Spleen (tissue), 13 donors: Measurements from ENCODE around the gene SOX8. TPM values are rescaled to one million over a fixed set of nuclear protein-coding genes. Genes with fewer than 3 reads are reported as not detected.

Experiments
- DNase-seq: peaks from one replicate; pipeline ENCODE4 v3.0.0-alpha.2; 2020
- H3K27ac ChIP-seq, 8 donors: fragments of 200-600 bp; sonication (generic) in 7 of 8; 1 replicate in 4 of 8; 2 replicates in 4 of 8; pipeline versions ENCODE4 v1.5.0 to v1.8.0; 2016 to 2021; ENCODE audit warnings: inconsistent platforms in 4 of 8, mild to moderate bottlenecking in 4 of 8, moderate library complexity in 1 of 8
- H3K27me3 ChIP-seq, 7 donors: fragments of 200-600 bp; sonication (generic) in 6 of 7; replicated peaks in 1 of 7; 1 replicate in 4 of 7; 2 replicates in 3 of 7; pipeline versions ENCODE4 v1.5.0 to v1.8.0; 2016 to 2021; ENCODE audit warnings: inconsistent platforms in 3 of 7, mild to moderate bottlenecking in 1 of 7
- H3K36me3 ChIP-seq, 6 donors: fragments of 200-600 bp; sonication (generic) in 5 of 6; 1 replicate in 4 of 6; 2 replicates in 2 of 6; pipeline versions ENCODE4 v1.5.0 to v1.8.0; 2016 to 2021; ENCODE audit warnings: inconsistent platforms in 2 of 6
- H3K4me1 ChIP-seq, 6 donors: fragments of 200-600 bp; sonication (generic) in 5 of 6; 1 replicate in 3 of 6; 2 replicates in 3 of 6; pipeline versions ENCODE4 v1.5.0 to v1.8.0; 2016 to 2021; ENCODE audit warnings: inconsistent platforms in 3 of 6
- H3K4me3 ChIP-seq, 8 donors: fragments of 200-600 bp; sonication (generic) in 7 of 8; 1 replicate in 4 of 8; 2 replicates in 4 of 8; pipeline versions ENCODE4 v1.5.0 to v1.8.0; 2016 to 2021; ENCODE audit warnings: inconsistent platforms in 4 of 8, mild to moderate bottlenecking in 4 of 8, moderate library complexity in 2 of 8
- H3K9me3 ChIP-seq, 8 donors: fragments of 200-600 bp; sonication (generic) in 7 of 8; 1 replicate in 4 of 8; 2 replicates in 4 of 8; pipeline versions ENCODE4 v1.5.0 to v1.8.0; 2016 to 2021; ENCODE audit warnings: inconsistent platforms in 4 of 8
- CTCF ChIP-seq, 11 experiments: fragments of 200-600 bp in 7 of 11; fragments of 450-650 bp in 4 of 11; sonication (generic) in 4 of 11; IDR thresholded peaks in 8 of 11; conservative IDR thresholded peaks in 3 of 11; 1 replicate in 7 of 11; 2 replicates in 4 of 11; pipeline versions ENCODE4 v1.4.0 to v1.8.0; 2016 to 2021; ENCODE audit warnings: antibody characterized with exemption in 11 of 11, inconsistent platforms in 4 of 11, mild to moderate bottlenecking in 1 of 11
- POLR2A ChIP-seq, 3 donors: fragments of 450-650 bp; IDR thresholded peaks; one replicate each; pipeline ENCODE4 v1.5.1; 2017; ENCODE audit warnings: antibody characterized with exemption in 3 of 3, mild to moderate bottlenecking in 1 of 3
- POLR2AphosphoS5 ChIP-seq, 3 donors: sonication (generic); formaldehyde crosslinking; IDR thresholded peaks; one replicate each; pipeline ENCODE4 v1.5.1; 2017; ENCODE audit warnings: antibody characterized with exemption in 3 of 3
- WGBS, 5 donors: extraction: QIAGEN DNeasy Blood & Tissue Kit in 3 of 5; methylation state at CpG; one replicate each; pipeline versions ENCODE4 v1.1.5 to v1.1.7; 2013 to 2018; 5-methylcytosine and 5-hydroxymethylcytosine counted together
- intact Hi-C: fragments of 100-400 bp; cut with DNase I; formaldehyde crosslinking; loops from one replicate; pipeline ENCODE4 v1.15.0; 2023; ENCODE audit warnings: low total_unique reads
- long read RNA-seq, 2 donors: transcript quantifications; one replicate each; lab custom pipeline, GENCODE V29; 2026
- polyA plus RNA-seq, 3 donors: library from polyadenylated mRNA; stranded (reverse); fragments of 200-250 nt; gene quantifications; one replicate each; pipeline ENCODE4 v1.2.1, GENCODE V29; 2013
- total RNA-seq, 7 donors: library from RNA; depleted of rRNA in 3 of 7; stranded (reverse); fragments of >200 nt in 3 of 7; fragmentation: NEBNext Ultra II Directional in 4 of 7; extraction: Animal tissue kit (Norgen Biotek cat#: 25700) in 4 of 7; gene quantifications; one replicate each; pipeline versions ENCODE4 v1.1.0 to v1.2.1, GENCODE V29; 2016 to 2021
- donor health status: healthy with polysubstance abuse.
- donor health status: DM: no; HTN: no; CAD: no; lungs with moderate emphysema.
- donor health status: DM: no; HTN: no; CAD: no.
- donor health status: Bipolar disorder and iron deficiency.
- donor health status: healthy.
- donor health status: DM: no; HTN: no; CAD: no.
- donor health status: DM: yes; HTN: yes; CAD: no.

Gene SOX8
- total RNA-seq (1 to 10 TPM in 6 of 7 donors, under 1 TPM in 1; 0.60 to 2.7 (median 1.6) TPM), polyA plus RNA-seq (1 to 10 TPM; 2.5 to 3.7 (median 2.7) TPM)
- long read RNA-seq, donor 1: 0 reads
- long read RNA-seq, donor 2: 0 reads

GRCh38 chr16:981695-982144, at the start of gene SOX8:
Gene SOX8 (plus strand): TSS chr16:981770. CDS start chr16:981923, 153 bp downstream.
- TF ChIP-seq POLR2AphosphoS5 (IDR thresholded peaks at IDR 0.05) (no peak), POLR2A (IDR thresholded peaks at IDR 0.05) (no peak), CTCF (IDR thresholded peaks at IDR 0.05 in 8 of 11, conservative IDR thresholded peaks at IDR 0.05 in 3 of 11) (no peak)
- intact Hi-C loops: no loop called here
- Histone ChIP-seq H3K27me3 (peaks cover 0 to 66% (median 29%) of the 10 kb centered on the region in 7 donors), H3K4me1 (peaks cover 14 to 55% (median 37%) of the 10 kb centered on the region in 6 donors), H3K4me3 (peak within 1 kb of the TSS; percentile 20 to 76 (median 53)), H3K36me3 (no peaks in the 10 kb centered on the region), H3K27ac (no peak within 1 kb of the TSS), H3K9me3 (no peaks in the 10 kb centered on the region)
- WGBS, 5 donors: 0 to 2% (median 1%) methylated on average over 13 to 80 of the region's 80 CpGs
- no peak for DNase-seq

- DNase-seq: no peak
- H3K9me3 ChIP-seq: no peaks in the 10 kb centered on the region
- H3K36me3 ChIP-seq: peaks cover 0 to 72% (median 34%) of the 10 kb centered on the region in 6 donors
- H3K4me3 ChIP-seq: no peak overlapping the region
- H3K27ac ChIP-seq: no peak overlapping the region
- TF ChIP-seq POLR2A (IDR thresholded peaks at IDR 0.05): no peak
- TF ChIP-seq CTCF (IDR thresholded peaks at IDR 0.05 in 8 of 11, conservative IDR thresholded peaks at IDR 0.05 in 3 of 11): no peak
- TF ChIP-seq POLR2AphosphoS5 (IDR thresholded peaks at IDR 0.05): no peak
- intact Hi-C loops: no loop called here
- H3K27me3 ChIP-seq: no peaks in the 10 kb centered on the region
- WGBS, 5 donors: 89 to 93% (median 92%) methylated on average over 21 of the region's 21 CpGs
- H3K4me1 ChIP-seq: no peaks in the 10 kb centered on the region
Measured at GRCh38 chr16:932831-933330, 48.7 kb upstream of the SOX8 start.

GRCh38 chr16:933581-933980, 48.0 kb upstream of the SOX8 start:
- Histone ChIP-seq H3K27me3 (no peaks in the 10 kb centered on the region), H3K27ac (no peak overlapping the region), H3K9me3 (no peaks in the 10 kb centered on the region), H3K4me3 (no peak overlapping the region), H3K4me1 (no peaks in the 10 kb centered on the region), H3K36me3 (peaks cover 0 to 73% (median 34%) of the 10 kb centered on the region in 6 donors)
- intact Hi-C loops: no loop called here
- 92 to 96% (median 94%) methylated on average over 3 to 15 of the region's 15 CpGs for WGBS, 5 donors
- no peak for DNase-seq
- TF ChIP-seq POLR2A (IDR thresholded peaks at IDR 0.05): no peak
- TF ChIP-seq POLR2AphosphoS5 (IDR thresholded peaks at IDR 0.05): no peak
- TF ChIP-seq CTCF (IDR thresholded peaks at IDR 0.05 in 8 of 11, conservative IDR thresholded peaks at IDR 0.05 in 3 of 11): no peak

GRCh38 chr16:934178-934577, 47.4 kb upstream of the SOX8 start:
- intact Hi-C loops: no loop called here
- Histone ChIP-seq H3K36me3 (peaks cover 0 to 74% (median 33%) of the 10 kb centered on the region in 6 donors), H3K9me3 (no peaks in the 10 kb centered on the region), H3K27me3 (no peaks in the 10 kb centered on the region), H3K27ac (no peak overlapping the region), H3K4me1 (no peaks in the 10 kb centered on the region), H3K4me3 (no peak overlapping the region)
- TF ChIP-seq POLR2A (IDR thresholded peaks at IDR 0.05) (no peak), POLR2AphosphoS5 (IDR thresholded peaks at IDR 0.05) (no peak), CTCF (IDR thresholded peaks at IDR 0.05 in 8 of 11, conservative IDR thresholded peaks at IDR 0.05 in 3 of 11) (no peak)
- 93 to 96% (median 95%) methylated on average over 10 of the region's 10 CpGs for WGBS, 5 donors
- DNase-seq: no peak
